Right lobe of liver (tissue), 4 donors: Measurements from ENCODE around the gene VWA8.

Experiments
- CTCF ChIP-seq, 4 donors: fragments of 200-600 bp in 3 of 4; fragments of 450-650 bp in 1 of 4; IDR thresholded peaks; one replicate each; pipeline versions ENCODE4 v1.5.1 to v1.8.0; 2016 to 2022; ENCODE audit warnings: antibody characterized with exemption in 4 of 4, mild to moderate bottlenecking in 2 of 4
- POLR2A ChIP-seq: fragments of 450-650 bp; IDR thresholded peaks from one replicate; pipeline ENCODE4 v1.6.1; 2017; ENCODE audit warnings: antibody characterized with exemption, mild to moderate bottlenecking
- donor health status: DM: no; HTN: no; CAD: no.
- donor health status: DM: no; HTN: no; CAD: no.
- donor health status: DM: no; HTN: yes; CAD: no.

DNA sequence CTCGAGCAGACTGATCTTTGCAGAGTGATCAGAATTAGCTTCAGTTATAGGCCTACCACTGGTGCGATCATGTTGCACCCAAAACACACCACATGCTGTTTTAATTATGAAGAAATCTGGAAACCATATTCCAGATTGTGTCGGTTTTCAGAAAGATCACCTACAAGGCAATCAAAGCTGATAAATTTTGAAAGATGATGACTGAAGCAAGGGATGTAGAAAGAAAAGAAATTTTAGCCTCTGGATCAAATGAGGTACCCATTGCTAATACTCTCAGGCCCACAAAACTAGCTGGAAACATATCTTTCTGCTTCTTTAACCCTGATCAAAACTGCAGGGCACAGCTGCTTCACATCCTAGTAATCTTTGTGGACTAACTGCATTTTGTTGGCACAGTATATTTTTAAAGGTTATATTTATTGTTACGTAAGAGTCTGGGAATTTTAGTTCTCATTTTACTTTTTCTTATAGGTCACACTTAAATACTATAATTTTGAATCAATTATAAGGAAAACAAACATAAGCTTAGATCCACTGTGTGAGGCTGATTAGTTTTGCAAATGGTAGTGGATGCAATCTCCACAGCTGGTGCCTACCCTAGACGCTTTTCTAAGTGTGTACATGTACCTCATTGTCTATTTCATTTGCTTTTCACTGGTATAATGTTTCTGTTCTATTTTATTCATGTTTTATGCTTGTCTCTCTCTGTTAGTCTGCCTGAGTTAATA lies 352.6 kb downstream of the VWA8 start:
- TF ChIP-seq CTCF (IDR thresholded peaks at IDR 0.05) (no peak), POLR2A (no peak)
